Mononuclear cell (primary cell): Measurements from ENCODE around the gene CDC42BPG. TPM values are rescaled to one million over a fixed set of nuclear protein-coding genes. Genes with fewer than 3 reads are reported as not detected.

ENCODE experiments used
- H3K27me3 ChIP-seq: 2 replicates; pipeline ENCODE4 v1.6.0; 2011; ENCODE audit warnings: low read length, control low read depth; ENCODE audit not compliant: insufficient read depth
- H3K4me1 ChIP-seq: 2 replicates; pipeline ENCODE4 v1.5.1; 2011; ENCODE audit warnings: mild to moderate bottlenecking, low read length, control low read depth; ENCODE audit not compliant: insufficient read depth
- H3K4me3 ChIP-seq: 2 replicates; pipeline ENCODE4 v1.5.1; 2011; ENCODE audit warnings: mild to moderate bottlenecking, low read length, moderate library complexity
- H3K9me3 ChIP-seq: 2 replicates; pipeline ENCODE4 v1.5.1; 2011; ENCODE audit warnings: low read depth, mild to moderate bottlenecking, control low read depth, low read length
- total RNA-seq: library from RNA; depleted of rRNA; stranded (reverse); fragments of >200 nt; gene quantifications from one replicate; pipeline ENCODE4 v1.2.3, GENCODE V29; 2012

CDC42BPG gene
- total RNA-seq, 1 donor, result 1.7 TPM

DNA sequence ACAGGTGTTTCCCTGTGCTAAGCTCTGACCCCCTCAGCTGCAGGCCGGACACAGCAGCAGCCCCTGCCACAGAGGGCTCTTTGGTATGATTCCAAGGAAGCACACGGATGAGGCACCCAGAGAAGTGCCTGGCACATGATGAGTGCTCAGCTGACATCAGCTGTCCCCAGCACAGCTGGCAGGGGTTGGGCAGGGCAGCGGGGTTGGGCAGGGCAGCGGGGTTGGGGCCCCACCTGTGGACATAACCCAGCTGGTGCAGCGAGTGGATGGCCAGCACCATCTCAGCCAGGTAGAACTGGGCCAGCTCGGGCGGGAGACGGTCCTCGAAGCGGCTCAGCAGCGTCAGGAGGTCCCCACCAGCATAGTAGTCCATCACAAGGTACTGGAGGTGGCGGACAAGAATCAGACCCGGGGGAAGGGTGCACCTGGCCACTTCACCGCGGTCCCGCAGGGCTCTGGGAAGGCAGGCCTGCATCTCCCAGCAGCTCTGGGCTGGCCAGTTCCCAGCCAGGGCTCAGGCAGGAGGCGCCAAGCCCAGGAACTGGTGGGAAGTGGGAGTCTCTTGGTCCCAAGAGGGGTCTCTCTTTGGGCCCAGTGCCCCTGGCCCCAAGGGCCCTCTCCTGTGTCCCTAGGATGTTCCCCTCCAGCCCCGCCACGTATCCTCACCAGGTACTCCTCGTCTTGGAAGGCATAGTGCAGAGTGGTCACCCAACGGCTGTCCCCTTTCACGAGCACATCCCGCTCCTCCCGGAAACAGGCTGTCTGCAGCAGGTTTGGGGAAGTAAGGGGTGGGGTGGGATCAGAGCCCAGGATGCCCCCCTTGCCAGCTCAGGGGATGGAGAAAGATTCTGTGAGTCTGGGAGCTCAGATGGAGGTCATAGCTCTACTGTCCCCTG is 4.3 kb downstream of the CDC42BPG start:
- no peaks in the 10 kb centered on the region for H3K9me3 ChIP-seq
- H3K27me3 ChIP-seq, result no peaks in the 10 kb centered on the region
- peaks cover 13% of the 10 kb centered on the region for H3K4me1 ChIP-seq
- H3K4me3 ChIP-seq, result no peak overlapping the region

DNA sequence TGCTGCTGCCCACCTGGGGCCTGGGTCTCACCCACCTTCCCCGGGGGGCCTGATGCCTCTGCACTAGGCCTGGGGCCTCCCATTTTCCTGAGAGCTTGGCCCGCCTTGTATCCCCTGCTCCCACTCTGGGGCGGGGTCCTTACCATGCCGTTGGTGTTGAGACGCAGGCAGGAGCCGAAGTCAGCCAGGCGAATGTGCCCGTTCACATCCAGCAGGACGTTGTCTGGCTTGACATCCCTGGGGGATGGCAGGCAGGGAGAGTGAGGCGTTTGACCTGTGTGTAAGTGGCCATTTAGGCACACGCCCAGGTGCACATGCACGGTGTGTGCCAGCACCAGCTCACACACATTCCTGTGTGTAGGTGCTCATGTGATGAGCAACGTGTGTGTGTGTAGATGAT is 5.1 kb downstream of the CDC42BPG start:
- Histone ChIP-seq H3K4me1 (peaks cover 8% of the 10 kb centered on the region), H3K9me3 (no peaks in the 10 kb centered on the region), H3K27me3 (no peaks in the 10 kb centered on the region), H3K4me3 (no peak overlapping the region)

DNA sequence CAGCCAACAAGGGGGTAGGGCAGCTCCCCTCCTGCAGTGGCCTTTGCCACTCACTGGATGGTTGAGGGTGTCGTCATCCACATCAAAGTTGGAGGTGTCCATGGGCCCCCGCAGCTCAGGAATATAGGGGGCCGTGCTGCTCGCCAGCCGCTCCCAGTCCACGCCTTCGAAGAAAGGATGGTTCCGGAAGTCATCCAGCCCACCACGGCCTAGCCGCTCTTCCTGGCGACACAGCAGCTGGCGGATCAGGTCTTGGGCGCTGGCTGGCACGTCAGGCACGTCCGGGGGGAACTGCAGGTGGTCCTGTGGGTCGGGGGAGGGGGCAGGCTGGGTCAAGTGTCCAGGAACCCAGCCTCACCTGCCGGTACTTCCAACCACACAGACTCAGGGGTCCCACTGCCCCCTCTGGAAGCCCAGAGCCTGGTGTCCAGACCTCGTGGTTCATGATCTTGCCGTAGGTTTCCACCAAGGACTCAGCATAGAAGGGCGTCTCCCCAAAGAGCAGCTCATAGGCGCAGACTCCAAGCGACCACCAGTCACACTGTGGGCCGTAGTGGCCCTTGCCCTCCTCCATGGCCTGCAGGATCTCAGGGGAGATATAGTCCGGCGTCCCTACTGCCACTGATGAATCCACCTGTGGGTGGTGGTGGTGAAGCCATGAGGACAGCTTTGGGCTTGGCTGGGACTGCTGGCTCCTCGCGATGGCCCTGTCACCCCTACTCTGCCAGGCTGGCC is 5.7 kb downstream of the CDC42BPG start:
- no peaks in the 10 kb centered on the region for H3K27me3 ChIP-seq
- H3K4me3 ChIP-seq, result no peak overlapping the region
- H3K4me1 ChIP-seq, result peaks cover 2% of the 10 kb centered on the region
- no peaks in the 10 kb centered on the region for H3K9me3 ChIP-seq

DNA sequence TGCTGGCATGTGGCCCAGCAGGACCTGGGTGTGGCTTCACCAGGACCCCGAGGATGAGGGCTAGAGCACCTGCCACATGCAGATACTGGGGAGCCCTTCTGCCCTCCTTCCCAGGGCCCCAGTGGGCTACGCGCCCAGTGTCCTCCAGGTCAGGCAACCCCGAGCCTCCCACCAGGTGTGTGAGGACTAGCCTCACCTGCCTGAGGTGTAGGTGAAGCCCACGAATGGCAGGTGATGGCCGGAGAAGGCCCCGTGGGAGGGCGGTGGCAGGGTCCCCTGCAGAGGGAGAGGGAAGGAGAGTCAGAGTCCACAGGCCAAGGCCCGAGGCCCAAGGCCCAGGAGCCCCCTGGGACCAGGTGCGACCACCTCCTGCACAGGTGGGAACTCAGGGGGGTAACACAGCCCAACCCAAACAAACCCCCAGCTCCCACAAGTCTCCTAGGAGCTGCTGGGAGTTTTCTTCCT is 6.5 kb downstream of the CDC42BPG start:
- no peak overlapping the region for H3K4me3 ChIP-seq
- no peaks in the 10 kb centered on the region for H3K27me3 ChIP-seq
- H3K9me3 ChIP-seq, result no peaks in the 10 kb centered on the region
- no peaks in the 10 kb centered on the region for H3K4me1 ChIP-seq

DNA sequence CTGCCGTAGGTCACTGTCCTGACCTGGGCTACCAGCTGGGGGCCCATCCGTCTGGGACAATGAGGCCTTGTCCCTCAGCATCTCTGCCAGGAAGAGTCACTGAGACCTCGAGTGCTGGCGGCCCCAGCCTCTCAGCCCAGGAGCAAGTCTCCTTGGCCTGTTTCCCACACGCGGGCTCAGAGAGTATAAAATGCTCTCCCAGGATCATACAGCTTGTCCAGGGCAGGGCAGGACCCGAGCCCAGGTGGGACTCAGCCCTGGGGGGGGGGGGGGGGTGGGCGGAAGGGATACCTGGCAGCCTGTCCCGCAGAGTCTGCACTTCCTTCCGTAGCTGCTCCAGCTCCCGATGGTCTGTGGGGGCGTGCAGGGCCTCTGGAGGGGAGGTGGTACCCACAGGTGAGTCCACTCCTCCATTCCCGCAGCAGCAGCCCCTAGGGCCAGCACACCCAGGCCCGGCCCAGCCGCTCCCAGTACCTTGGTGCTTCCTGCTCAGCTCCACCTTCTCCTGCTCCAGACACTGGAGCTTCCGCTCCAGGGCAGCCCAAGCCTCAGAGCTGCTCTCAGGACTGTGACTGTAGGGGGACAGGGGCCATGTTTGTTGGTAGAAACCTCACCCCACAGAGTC is 7.9 kb downstream of the CDC42BPG start:
- H3K4me3 ChIP-seq, result no peak overlapping the region
- no peaks in the 10 kb centered on the region for H3K9me3 ChIP-seq
- H3K27me3 ChIP-seq, result no peaks in the 10 kb centered on the region
- H3K4me1 ChIP-seq, result no peaks in the 10 kb centered on the region

DNA sequence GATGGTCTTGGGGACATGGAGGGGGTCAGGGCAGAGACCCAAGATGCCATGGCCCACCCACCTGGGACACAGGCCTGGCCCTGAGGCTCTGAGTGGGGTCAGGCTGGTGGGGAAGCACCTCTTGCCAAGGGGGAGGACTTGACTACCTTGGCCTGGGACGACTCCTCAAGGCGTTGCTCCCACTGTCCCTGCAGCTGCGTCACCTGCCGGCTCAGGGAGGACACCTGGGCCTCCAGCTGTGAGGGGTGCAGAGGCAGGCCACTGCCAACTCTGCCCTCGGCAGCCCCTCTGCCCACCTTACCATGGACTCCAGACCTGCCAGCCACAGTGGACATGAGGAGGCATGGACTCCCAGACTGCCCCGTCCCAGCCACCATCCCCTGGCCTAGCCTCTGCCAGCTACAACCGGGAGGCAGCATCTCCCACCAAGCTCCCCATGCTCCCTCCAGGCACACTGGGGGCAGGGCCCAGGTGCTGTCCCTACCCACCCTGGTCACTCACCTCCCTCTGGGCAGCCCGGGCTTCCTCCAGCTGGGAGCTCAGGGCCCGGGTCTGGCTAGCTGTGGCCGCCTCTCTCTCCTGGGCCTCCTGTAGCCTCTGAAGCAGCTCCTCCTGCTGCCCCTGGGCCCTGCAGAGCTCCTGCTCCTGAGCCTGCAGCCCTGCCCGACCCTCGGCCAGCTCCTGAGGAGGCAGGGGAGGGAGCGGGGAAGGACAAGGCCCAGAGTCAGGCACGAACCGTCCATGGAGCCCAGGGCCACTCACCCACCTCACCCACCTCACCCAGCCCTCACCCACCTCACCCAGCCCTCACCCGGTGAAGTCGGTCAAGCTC is 8.6 kb downstream of the CDC42BPG start:
- H3K9me3 ChIP-seq, result no peaks in the 10 kb centered on the region
- H3K27me3 ChIP-seq, result no peaks in the 10 kb centered on the region
- no peak overlapping the region for H3K4me3 ChIP-seq
- H3K4me1 ChIP-seq, result no peaks in the 10 kb centered on the region

DNA sequence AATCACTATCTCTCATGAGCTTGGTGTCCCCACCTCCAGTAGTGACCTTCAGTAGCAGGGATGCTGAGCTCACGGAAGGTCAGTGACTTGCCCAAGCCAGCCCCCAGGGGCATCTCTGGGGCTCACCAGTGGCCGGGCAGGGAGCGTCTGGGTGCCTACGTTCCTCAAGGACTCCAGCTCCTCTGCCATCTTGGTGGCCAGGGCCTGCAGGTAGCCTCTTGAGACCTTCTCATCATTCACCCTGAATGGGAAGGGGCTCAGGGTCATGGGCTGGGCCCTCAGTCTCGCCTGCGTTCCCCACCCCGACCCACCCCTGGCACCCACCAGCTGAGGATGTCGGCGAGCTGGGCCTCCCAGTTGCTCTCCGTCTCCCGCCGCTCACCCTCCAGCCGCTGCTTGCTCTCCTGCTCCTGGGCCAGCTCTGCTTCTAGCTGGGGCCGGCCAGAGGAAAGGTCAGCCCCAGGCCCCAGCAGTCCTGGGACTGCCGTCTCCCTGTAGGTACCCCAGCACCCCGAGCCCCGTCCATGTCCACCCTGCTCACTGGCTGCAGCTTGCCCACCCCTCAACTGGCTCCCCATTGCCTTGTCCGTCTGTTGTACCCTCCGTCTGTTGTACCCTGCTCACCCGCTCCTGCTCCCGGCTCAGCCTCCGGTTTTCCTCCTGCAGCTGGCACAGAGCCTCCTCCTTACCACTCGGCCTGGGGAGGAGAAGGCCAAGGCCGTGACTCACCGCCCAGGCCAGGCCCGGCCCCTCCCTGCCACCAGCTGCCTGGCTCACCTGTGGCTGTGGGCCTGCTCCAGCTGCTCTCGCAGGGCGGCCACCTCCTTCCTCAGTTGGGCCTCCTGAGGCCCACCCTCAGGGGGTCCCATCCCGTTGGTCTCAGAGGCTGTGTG is 9.5 kb downstream of the CDC42BPG start:
- H3K4me3 ChIP-seq, result no peak overlapping the region
- H3K27me3 ChIP-seq, result no peaks in the 10 kb centered on the region

DNA sequence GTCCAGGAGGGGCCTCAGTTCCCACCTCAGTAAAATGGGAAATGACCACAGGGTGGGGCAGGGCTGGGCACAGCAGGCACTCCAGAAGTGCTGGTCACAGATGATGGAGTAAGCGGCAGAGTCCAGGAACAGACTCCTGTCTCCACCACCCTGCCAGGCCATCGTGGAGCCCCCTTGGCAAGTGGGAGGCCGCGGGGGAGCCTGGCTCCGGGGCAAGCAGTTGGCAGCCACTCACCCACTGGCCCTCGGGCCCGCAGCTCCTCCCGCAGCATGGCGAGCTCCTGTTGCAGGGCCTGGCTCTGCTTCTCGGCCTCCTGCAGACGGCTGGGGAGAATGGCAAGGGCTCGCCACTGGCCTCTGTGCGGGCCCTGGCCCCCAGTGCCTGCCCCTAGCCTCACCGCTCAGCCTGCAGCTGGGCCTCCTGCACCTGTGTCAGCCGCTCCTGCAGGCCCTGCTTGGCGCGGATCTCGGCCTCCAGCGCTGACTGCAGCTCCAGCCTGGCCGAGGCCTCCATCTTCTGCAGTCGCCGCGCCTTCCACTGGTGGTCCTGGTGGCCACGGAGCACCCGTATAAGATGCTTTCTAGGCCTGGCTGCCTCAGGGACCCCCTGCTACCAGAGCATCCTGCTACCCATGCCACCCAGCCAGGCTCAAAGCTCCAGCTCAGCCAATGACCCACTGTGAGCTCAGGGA is 10.3 kb downstream of the CDC42BPG start:
- no peaks in the 10 kb centered on the region for H3K9me3 ChIP-seq
- no peaks in the 10 kb centered on the region for H3K4me1 ChIP-seq
- no peak overlapping the region for H3K4me3 ChIP-seq
- no peaks in the 10 kb centered on the region for H3K27me3 ChIP-seq

More for the DNA sequence above, 9.5 kb downstream of the CDC42BPG start:
- Histone ChIP-seq H3K9me3 (no peaks in the 10 kb centered on the region), H3K4me1 (no peaks in the 10 kb centered on the region)

DNA sequence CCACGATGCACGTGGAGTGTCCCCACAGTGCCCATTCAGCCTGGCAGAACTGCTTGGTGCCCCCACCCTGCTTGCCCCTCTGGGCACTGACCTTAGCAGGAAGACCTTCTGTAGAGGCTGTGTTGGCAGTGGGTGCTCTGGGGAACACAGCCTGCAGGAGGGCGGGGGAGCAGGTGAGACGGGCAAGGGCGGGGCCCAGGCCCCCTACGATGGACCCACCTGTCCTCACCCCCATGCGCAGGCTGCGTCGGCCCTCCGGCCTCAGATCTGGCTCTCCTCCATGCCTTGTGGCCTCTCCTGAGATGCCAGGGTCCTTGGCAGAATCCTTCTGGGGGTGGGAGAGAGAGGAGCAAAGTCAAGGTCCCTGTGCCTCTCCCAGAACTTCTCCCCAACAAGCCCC is 10.9 kb downstream of the CDC42BPG start:
- Histone ChIP-seq H3K9me3 (no peaks in the 10 kb centered on the region), H3K27me3 (no peaks in the 10 kb centered on the region), H3K4me3 (no peak overlapping the region), H3K4me1 (no peaks in the 10 kb centered on the region)

DNA sequence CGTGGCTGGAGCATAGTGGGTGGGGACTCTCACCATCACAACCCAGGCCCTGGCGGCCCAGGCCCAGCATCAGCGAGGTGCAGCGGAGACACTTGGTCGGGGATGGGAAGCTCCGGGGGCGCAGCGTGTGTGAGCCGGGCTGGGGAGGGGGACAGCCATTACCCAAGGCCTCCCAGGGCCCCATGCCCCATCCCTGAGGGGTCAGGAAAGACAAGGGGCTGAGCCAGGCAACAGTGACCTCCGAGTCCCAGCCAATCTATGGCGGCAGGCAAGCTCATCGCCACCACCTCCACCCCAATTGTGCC is 11.3 kb downstream of the CDC42BPG start:
- Histone ChIP-seq H3K9me3 (no peaks in the 10 kb centered on the region), H3K4me1 (no peaks in the 10 kb centered on the region), H3K4me3 (no peak overlapping the region), H3K27me3 (no peaks in the 10 kb centered on the region)

DNA sequence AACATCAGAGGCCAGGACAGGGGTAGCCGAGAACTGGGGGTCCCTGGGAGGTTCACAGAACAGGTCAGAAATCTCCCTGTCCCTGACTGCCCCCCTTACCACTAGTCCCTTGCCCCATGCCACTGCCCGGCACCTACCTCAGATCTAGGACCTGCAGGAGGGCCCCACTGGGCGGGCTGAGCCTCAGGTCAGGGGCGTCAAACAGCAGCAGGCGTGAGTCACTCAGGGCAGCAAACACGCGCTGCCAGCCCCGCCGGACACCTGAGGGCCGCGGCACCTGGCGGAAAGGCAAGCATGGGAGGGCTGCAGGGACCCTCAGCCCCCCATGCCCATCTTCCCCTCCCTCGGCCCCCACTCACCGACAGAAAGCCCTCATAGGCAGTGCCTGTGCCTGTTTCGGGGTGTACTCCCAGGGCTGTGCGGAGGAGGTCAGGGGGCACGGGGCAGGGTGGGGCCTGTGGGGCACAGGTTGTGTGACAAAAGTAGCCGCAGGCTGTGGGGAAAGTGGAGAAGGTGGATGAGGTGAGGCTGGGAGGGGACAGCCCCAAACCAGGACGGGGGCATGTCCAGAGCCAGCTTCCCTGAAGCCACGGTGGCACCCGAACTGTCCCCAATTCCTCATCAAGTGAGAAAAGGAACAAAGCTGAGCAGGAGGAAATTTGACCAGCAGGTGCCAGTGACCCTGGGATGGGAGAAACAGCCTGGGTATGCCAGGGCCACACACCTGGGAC is 11.8 kb downstream of the CDC42BPG start:
- Histone ChIP-seq H3K27me3 (no peaks in the 10 kb centered on the region), H3K4me3 (no peak overlapping the region), H3K4me1 (no peaks in the 10 kb centered on the region), H3K9me3 (no peaks in the 10 kb centered on the region)

DNA sequence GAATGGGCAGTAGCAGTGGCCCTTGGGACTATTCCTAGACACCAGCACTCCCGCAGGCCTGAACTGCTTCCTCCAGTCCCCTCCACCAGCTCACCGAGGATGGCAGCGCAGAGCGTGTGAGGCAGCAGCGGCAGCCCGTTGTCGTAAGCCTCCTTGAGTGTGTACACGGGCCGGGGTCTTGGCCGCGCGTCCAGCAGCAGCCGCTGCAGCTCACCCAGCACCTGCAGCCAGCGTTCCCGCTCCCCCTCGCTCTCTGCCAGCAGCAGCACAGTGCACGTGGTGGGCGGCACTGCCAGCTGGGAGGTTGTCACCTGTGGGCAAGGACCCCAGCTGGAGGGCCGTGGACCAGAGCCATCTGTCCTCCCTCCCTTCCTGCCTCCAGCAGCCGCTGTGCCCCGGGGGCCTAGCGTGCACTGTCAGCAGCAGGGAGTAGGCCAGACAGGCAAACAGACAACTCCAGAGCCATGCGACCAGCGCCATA is 13.0 kb downstream of the CDC42BPG start:
- Histone ChIP-seq H3K4me1 (no peaks in the 10 kb centered on the region), H3K4me3 (no peak overlapping the region), H3K9me3 (no peaks in the 10 kb centered on the region), H3K27me3 (no peaks in the 10 kb centered on the region)
